ENCODE results near the gene NADK. TPM values are rescaled to one million over a fixed set of nuclear protein-coding genes. Genes with fewer than 3 reads are reported as not detected.

The NADK gene
- total and polyA plus RNA-seq, 2 of the 13 experiments (the other 11 are each of a cell fraction or from before 2014, with no cell fraction given): 56.6 to 60.1 TPM

- no peak for ATAC-seq
- no peaks in the 10 kb centered on the region for H4K20me1 ChIP-seq (ENCODE audit: insufficient read depth, low read length)
- peaks cover 18 to 35% of the 10 kb centered on the region in 2 experiments; a peak in 4 of 5 replicates for H3K36me3 ChIP-seq (replicated peaks in 1 of 2; ENCODE audit: control insufficient read depth in 1 of 2, insufficient read depth in 2 of 2, low read length in 2 of 2)
- POLR2A ChIA-PET: interaction anchor here (1.5 kb wide), 1 partner anchor 15 kb away, joined by 5 read pairs; no protein-coding TSS in a partner anchor
- WGBS (ENCODE audit: low lambda C conversion rate): 80% methylated on average over 3 of the region's 8 CpGs
- H3K4me2 ChIP-seq (ENCODE audit: low read depth, low read length): peak overlapping the region; percentile 93; the same call in 1 of the 2 replicates
- BruUV-seq (replicated peaks): no TSS peak
- H3K4me3 ChIP-seq (replicated peaks in 1 of 3; ENCODE audit: insufficient read depth in 1 of 3, low read depth in 2 of 3, low read length in 3 of 3): no peak overlapping the region
- H3K9ac ChIP-seq (ENCODE audit: insufficient read depth, low read depth, low read length): no peak overlapping the region
- H3K4me1 ChIP-seq (ENCODE audit: insufficient read depth, low read length): peaks cover 43% of the 10 kb centered on the region
- no peak for DNase-seq (ENCODE audit: low spot score)
- H3K9me3 ChIP-seq (ENCODE audit: low read length): no peaks in the 10 kb centered on the region
- no peak for FAIRE-seq
- in situ Hi-C loops (cut with HindIII; ENCODE audit: extremely low pct_ligation_motif_present, low pct_unique_long_range_greater_than_20kb): loop anchor here (10.0 kb wide), 1 partner anchor 121 kb away; no protein-coding TSS in a partner anchor
- no peak overlapping the region for H2AFZ ChIP-seq (ENCODE audit: low read length)
- H3K27me3 ChIP-seq (ENCODE audit: control insufficient read depth in 1 of 2, insufficient read depth in 2 of 2, low read length in 2 of 2): no peaks in the 10 kb centered on the region
- intact Hi-C loops (cut with micrococcal nuclease; ENCODE audit: unreplicated experiment): no loop called here
- H3K27ac ChIP-seq (ENCODE audit: extremely low read length, insufficient read depth, low read length): no peak overlapping the region
- TF ChIP-seq PHB2 (IDR thresholded peaks at IDR 0.05; ENCODE audit: partially characterized antibody) (no peak), ZNF780A (CRISPR knock-in tag; IDR thresholded peaks at IDR 0.05) (no peak), SIN3A (IDR thresholded peaks at IDR 0.05; ENCODE audit: borderline replicate concordance, low read depth, low read length) (no peak), ETV6 (CRISPR knock-in tag; conservative IDR thresholded peaks at IDR 0.05) (no peak), EEA1 (CRISPR knock-in tag; IDR thresholded peaks at IDR 0.05; ENCODE audit: borderline replicate concordance) (no peak), ATF4 (CRISPR knock-in tag; IDR thresholded peaks at IDR 0.05) (no peak), CBX1 (IDR thresholded peaks at IDR 0.05; ENCODE audit: low read depth) (peak; percentile 5), ZNF781 (CRISPR knock-in tag; IDR thresholded peaks at IDR 0.05; ENCODE audit: borderline replicate concordance, not compliant biosample characterization) (peak; percentile 2), RBM22 (optimal IDR thresholded peaks at IDR 0.05; ENCODE audit: low read length) (peak; percentile 83)
- no peaks in the 10 kb centered on the region for H3K79me2 ChIP-seq (ENCODE audit: insufficient read depth, low read length)
- CTCF ChIA-PET (ENCODE audit: low intra/inter-chr PET ratio, low total read pairs): no interaction called here
Measured at GRCh38 chr1:1783320-1783719, 5.0 kb upstream of the NADK start.

Data from HepG2 (cell line).